OCI-LY7 (cell line): ENCODE measurements around the gene SCNN1B.

Source experiments
- CTCF ChIP-seq: fragments of 200-600 bp; sonication (generic); conservative IDR thresholded peaks from 2 replicates; pipeline ENCODE4 v1.5.1; 2014; ENCODE audit warnings: mild to moderate bottlenecking, antibody characterized with exemption, low read length, moderate library complexity, mixed read lengths
- EZH2phosphoT487 ChIP-seq: fragments of 200-600 bp; sonication (generic); IDR thresholded peaks from 2 replicates; pipeline ENCODE4 v1.6.1; 2018; ENCODE audit warnings: low read depth, borderline replicate concordance, mild to moderate bottlenecking, mixed run types, antibody characterized with exemption, low read length, moderate library complexity, mixed read lengths

- TF ChIP-seq CTCF (no peak), EZH2phosphoT487 (no peak)
Observed at GRCh38 chr16:23304620-23305019, 2.5 kb downstream of the SCNN1B start.
